GM19397 (cell line): ENCODE results near the gene PRSS56.
"Not testable (repeated sequence)": the region's sequence is repeated elsewhere in the genome, so short reads cannot be mapped to it uniquely, and the experiment has no call there.

Experiments
- ATAC-seq: cut with Tn5 transposase; IDR thresholded peaks from one replicate; pipeline ENCODE4 v1.9.1; 2021; ENCODE audit warnings: mild to moderate bottlenecking, moderate library complexity; ENCODE audit not compliant: unreplicated experiment

The PRSS56 gene

DNA sequence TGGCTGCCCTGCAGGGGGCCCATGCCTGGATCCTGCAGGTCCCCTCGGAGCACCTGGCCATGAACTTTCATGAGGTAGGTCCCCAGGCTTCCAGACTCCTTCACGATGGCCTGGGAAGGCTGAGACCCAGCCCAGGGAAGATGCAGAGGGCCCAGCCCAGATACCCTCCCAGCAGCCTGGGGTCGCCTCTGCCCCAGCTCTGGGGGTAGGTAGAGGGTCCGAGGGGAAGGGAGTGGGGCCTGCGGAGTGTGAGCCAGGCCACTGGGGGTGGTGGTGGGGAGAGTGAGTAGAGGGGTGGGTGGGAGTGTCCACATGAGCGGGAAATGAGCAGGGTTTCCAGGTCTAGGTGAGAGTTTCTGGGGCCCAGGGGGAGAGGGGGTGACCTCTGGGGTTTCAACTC, 4.6 kb downstream of the PRSS56 start:
- no peak for ATAC-seq

DNA sequence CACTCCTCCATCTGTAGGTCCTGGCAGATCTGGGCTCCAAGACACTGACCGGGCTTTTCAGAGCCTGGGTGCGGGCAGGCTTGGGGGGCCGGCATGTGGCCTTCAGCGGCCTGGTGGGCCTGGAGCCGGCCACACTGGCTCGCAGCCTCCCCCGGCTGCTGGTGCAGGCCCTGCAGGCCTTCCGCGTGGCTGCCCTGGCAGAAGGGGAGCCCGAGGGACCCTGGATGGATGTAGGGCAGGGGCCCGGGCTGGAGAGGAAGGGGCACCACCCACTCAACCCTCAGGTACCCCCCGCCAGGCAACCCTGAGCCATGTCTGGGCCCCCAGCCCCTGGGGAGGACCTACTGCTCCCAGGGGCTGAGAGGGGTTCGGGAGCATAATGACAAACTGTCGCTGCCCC, 5.0 kb downstream of the PRSS56 start:
- ATAC-seq, result no peak

DNA sequence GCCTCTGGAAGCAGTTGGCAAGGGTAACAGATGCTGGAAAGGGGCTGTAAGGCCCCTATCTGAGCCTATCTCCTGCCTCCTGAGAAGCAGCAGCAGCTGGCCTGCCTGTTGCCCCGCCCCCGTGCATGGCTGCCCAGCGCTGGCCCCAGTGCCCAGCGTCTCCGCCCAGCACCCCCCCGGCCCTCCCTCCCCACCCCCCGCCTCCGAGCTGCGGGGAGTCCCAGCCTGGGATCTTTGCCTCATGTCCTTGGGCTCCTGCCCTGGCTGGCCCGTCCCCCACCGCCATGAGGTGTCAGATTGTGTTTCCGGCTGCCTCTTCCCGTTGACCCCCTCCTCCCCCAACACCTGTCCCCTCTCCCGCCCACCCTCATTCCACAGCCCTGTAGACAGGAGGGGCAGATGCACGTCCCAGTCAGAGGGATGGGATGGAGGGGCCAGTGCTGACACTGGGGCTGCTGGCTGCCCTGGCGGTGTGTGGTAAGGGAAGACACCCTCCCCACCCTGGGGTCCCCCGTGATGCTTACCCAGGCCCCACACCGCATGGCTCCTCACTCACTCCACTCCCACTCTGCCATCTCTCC, 5.7 kb downstream of the PRSS56 start, which contains the start of gene CHRND:
Gene CHRND (plus strand): TSS at position 370 of the 581 bp plus-strand sequence. CDS start 56 bp downstream, at position 426.
- no peak for ATAC-seq

DNA sequence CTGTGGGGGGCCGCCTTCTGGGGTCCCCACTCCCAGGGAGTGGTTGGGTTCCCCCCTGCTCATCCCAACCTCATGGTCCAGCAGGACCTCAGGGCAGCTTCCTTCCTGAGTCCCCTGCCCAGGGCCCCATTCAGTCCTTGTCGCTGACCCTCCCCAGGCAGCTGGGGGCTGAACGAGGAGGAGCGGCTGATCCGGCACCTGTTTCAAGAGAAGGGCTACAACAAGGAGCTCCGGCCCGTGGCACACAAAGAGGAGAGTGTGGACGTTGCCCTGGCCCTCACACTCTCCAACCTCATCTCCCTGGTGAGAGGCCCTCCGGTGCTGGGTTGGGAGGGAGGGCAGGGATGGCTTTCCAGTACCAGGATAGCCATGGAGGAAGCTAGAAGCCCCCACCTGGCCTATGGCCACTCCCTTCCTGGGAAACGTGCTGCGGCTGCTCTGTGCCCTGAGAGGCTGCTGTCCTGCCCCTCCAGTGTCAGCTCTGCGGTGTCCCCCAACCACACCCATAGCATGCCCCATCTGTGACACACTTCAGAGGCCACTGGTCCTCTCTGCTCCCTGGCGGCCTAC, 6.3 kb downstream of the PRSS56 start:
- no peak for ATAC-seq

DNA sequence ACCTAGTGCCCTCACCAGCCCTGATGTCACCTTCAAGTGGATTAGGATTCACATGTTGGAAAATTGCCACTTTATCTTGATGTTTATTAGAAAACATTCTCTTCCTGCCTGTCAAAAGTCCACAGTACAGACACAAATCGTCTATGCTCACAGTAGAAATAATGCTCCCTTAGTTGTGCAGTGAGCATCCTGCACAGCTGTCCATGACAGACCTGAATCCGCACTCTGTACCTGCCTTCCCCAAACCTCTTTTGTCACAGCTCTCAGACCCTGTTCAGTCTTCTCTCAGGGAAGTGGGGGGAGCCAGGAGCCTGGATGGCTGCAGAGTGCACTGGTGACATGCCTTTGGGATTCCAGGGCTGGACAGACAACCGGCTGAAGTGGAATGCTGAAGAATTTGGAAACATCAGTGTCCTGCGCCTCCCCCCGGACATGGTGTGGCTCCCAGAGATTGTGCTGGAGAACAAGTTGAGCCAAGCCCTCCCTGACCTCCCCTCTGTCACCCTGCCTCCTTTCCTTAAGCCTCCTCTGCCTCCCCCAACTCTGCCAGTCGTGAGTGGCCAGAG, 7.8 kb downstream of the PRSS56 start:
- ATAC-seq, result no peak

DNA sequence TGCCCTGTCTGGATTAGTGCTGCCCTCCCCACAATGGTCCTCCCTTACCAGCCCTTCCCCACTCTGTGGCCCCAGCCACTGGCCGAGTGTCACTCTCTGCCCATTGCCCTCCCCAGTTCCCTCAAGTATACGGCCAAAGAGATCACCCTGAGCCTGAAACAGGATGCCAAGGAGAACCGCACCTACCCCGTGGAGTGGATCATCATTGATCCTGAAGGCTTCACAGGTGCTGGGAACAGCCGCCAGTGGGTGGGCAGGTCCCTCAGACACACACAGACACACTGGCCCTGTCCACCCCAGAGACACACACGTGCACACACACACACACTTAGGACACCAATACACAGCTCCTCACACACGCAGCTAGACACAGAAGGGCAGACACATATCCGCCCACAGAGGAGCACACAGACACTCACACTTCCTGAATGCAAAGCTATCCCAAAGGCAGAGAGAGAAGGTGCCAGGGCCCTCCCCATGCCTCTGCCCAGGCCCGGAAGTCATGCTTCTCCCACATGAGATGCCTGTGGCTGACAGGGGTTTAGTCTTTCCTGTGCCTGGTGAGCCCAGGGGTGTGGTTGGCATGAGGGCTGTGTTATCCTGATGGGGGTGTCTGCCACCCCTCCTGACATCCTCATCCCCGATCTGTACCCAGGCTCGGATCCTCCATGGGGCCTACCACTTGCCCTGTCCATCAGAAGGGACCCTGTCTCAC, 8.7 kb downstream of the PRSS56 start:
- no peak for ATAC-seq

DNA sequence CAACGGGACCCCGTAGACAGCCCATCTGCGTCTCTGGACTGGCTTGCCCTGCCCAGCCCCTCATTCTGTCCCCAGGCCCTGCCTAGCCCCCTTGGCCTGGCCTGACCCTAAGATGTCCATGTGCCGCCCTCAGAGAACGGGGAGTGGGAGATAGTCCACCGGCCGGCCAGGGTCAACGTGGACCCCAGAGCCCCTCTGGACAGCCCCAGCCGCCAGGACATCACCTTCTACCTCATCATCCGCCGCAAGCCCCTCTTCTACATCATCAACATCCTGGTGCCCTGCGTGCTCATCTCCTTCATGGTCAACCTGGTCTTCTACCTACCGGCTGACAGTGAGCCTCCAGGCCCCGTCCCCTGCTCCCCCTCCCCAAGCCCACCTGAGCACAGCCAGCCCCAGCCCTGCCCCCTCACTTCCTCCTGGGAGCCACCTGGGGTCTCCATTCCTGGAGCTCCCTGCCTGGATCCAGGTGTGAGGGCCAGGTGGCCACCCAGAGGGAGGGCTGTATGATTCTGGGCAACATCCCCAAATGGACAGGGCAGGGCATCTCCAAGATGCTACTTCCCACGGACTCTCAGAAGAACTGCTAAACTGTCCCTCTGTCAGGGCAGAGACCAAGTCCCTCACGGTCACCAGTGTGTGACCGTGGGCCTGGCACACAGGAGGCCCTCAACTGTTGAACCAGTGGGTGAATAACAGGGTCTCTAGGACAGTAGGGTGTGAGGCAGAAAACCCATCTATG, 9.8 kb downstream of the PRSS56 start:
- ATAC-seq, result no peak

DNA sequence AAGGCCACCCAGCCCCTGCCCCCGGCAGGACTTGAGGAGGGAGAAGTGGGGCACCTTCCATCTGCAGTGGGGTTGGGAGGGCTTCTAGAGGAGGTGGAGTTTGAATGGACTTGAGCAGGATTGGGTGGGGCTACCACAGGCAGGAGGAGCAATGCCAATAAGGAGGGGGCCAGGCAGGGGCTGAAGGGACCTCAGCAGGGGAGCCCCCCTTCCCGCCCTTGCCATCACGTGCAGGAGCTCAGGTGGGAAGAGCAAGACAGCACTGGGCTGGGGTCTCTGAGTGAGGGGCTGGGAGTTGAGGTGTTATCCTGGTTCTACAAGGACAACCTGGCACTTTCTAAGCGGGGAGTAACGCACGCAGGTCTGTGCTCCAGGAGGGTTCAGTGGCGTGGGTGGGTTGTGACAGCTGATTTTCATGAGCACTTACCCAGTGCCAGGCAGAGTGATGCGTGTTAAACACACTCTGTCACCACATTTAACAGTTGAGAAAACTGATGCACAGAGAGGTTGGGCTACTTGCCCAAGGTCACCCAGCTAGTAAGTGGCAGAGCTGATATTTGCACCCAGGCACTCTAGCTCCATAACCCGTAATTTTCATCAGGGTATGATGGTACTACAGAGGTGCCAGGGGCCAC, 10.6 kb downstream of the PRSS56 start:
- ATAC-seq, result no peak

DNA sequence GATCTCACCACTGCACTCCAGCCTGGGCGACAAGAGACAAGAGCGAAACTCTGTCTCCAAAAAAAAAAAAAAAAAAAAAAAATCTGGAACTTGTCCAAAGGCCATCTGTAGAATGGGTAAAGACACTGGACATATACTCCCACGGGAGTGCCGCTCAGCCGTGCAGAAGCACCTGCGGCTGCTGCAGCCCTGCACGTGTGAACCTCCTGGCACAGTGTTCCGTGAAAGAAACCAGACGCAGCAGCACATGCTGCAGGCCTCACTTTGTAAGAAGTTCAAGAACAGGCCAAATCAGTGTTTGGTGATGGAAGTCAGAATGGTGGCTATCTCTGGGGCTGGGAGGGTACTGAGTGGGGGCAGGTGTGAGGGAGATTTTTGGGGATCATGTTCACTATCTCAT, 12.2 kb downstream of the PRSS56 start:
- no peak for ATAC-seq

DNA sequence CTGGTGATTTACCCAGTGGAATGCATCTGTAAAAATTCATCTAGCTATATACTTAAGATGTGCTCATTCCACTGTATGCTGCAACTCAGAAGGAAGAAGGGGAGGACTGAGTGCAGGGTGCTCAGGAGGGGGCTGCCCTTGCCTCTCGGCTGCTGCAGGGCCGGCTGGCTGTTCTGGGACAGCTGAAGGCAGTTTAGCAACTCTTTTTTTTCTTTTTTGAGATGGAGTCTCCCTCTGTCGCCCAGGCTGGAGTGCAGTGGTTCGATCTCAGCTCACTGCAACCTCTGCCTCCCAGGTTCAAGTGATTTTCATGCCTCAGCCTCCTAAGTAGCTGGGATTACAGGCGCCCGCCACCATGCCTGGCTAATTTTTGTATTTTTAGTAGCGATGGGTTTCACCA, 12.6 kb downstream of the PRSS56 start:
- not testable (repeated sequence) for ATAC-seq

DNA sequence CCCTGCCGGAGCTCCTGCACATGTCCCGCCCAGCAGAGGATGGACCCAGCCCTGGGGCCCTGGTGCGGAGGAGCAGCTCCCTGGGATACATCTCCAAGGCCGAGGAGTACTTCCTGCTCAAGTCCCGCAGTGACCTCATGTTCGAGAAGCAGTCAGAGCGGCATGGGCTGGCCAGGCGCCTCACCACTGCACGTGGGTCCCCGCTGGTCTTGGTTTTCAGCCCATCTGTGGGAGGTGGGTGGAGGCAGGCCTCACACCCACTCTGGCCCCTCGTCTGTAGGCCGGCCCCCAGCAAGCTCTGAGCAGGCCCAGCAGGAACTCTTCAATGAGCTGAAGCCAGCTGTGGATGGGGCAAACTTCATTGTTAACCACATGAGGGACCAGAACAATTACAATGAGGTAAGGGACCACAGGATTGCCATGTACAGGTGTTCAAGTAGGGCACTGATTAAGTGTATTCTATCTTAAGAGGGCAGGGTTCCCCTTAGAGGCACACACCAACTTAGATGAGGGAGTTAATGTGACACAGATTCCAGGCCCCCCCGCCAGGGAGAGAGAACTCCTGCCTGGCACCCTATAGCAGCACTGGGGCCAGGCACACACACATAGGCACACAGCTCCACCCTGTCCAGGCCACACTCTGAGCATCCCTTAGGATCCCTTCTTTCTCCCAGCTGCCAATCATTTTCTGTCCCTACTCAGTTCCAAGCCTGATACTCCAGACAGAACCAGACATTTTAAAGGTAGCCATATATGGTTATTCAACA, 13.9 kb downstream of the PRSS56 start:
- ATAC-seq, result no peak

DNA sequence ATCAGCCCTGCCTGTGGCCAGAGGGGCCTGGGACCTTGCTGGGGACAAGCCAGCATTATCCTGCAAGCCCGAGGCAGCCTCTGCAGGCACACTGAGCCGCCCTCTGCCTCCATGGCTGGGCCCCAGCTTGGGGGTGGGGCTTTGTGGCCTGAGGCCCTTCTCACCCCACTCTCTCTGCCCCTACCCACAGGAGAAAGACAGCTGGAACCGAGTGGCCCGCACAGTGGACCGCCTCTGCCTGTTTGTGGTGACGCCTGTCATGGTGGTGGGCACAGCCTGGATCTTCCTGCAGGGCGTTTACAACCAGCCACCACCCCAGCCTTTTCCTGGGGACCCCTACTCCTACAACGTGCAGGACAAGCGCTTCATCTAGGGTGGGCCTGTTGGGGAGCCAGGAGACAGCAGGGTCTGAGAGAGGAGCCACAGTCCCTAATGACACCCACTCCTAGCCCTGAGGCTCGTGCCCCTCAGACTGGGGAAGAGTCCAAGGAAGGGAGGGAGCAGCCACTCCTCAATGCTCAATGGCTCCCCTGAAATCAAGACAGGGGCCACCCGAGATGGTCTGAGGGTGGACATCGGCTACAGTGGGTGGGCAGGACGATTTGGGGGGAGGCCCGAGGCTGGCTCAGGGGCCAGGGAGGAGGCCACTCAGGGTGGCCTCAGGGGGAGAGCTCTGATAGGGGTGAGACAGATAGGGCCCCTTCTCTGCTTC, 14.9 kb downstream of the PRSS56 start:
- ATAC-seq, result no peak

DNA sequence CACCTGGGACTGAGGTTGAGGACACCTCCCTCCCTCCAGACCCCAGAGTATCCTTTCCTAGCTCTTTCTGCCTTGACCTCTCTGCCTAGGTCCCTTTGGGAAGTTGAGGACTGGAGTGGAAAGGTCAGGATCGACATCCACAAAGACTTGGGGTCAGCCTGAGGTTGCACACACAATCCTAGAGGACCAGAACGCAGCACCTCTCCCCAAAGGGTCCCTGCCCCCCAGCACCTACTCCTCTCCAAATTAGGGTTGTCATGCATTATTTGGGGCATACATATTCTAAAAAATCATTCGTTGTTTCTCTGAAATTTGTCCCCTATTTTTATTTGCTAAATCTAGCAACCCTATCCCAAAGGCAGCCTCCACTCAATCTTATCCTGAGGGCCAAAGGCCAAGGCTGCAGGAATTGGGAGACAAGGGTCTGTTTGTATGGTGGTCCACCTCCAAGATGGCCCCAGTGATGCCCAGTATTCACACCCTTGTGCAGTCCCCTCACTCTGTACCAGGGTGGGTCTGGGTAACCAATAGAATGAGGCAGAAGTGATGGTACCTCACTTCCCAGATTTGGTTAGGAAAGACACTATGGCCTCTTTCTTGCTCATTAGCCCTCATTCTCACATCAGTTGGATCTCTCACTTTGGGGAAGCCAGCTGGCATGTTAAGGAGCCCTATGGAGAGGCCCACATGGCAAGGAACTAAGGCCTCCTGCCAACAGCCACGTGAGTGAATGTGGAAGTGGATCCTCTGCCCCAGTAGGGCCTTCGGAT, 15.8 kb downstream of the PRSS56 start:
- ATAC-seq, result no peak

DNA sequence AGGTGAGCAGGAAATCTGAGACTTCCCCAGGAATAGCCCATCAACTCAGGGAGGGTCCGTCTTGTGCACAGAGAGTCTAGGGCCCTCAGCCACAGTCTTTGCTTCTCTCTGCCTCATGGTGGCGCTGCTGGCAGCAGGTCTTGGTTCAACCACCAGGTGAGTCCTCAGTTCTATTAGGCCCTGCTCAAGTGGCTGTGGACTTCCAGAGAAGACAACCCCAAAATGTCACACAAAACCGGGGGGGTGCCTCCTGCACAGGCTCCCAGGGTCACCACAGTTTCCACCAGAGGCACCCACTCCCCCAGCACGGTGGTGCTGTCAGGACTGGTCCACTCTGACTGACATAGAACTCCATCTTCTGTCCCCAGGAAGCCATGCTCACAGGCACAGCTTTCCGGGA, 16.9 kb downstream of the PRSS56 start:
- no peak for ATAC-seq

DNA sequence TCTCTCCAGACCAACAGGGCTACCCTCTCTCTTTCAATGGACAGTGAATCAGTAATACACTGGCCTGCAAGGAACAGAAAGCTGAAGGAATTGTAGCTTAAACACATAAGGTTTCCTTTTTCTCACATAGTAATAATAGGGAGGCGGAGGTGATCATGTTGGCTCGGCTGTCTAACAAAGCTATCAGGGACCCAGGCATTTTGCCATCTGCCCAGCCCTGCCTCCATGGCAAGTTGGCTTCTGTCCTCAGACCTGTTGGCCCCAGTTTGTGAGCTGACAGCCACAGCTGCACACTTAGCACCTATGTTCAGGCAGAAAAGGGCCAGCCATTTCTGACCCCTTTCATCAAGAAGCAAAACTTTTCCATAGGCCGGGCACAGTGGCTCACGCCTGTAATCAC, 17.3 kb downstream of the PRSS56 start:
- ATAC-seq, result no peak

DNA sequence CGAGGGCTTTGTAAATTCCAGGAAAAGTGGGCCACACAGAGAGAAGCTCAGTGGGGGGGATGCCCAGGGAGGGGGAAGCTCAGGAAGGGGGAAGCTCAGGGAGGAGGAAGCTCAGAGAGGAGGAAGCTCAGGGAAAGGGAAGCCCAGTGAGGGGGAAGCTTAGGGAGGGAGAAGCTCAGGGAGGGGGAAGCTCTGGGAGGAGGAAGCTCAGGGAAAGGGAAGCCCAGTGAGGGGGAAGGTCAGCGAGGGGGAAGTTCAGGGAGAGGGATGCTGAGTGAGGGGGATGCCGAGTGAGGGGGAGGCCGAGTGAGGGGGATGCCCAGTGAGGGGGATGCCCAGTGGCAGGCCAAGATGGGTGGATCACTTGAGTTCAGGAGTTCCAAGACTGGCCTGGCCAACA, 18.5 kb downstream of the PRSS56 start:
- ATAC-seq, result no peak

DNA sequence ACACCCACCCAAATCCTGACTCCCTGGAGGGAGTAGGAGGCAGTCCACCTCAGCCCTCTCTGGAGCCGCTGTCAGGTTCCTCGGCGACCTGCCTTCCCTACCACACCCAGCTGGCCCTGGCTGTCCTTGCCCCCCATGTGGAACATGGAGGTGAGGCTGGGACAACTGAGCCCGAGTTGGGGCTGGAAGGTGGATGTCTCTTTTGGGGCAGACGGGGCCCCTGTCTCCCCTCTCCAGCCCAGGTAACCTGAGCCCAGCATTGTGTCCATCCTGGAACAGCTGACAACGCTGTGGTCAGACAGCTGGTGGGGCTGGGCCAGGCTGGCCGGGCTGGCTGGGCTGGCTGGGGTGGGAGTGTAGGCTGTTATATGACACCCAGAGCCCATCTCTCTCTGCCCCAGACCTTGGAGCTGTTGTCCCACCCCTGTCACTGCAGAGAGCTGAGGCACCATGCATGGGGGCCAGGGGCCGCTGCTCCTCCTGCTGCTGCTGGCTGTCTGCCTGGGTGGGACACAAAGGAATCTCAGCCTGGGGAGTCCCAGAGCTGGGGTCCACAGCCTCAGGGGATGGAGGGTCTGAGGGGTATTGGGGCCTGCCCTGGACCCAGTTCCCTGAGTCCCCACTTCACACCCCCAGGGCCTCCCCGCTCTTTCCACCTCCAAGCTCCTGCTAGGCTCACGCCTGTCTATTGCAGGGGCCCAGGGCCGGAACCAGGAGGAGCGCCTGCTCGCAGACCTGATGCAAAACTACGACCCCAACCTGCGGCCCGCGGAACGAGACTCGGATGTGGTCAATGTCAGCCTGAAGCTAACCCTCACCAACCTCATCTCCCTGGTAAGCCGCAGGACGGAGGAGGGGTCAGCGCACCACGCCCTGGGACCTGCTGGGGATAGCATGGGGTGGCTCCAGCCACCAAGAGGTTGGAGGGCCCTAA, 19.4 kb downstream of the PRSS56 start, which contains the start of gene CHRNG:
Gene CHRNG (plus strand): TSS at position 395 of the 934 bp plus-strand sequence. CDS start 56 bp downstream, at position 451.
- ATAC-seq, result no peak
